HG03565 (cell line): ENCODE data around the gene SLAIN2.

Source experiments
- ATAC-seq: cut with Tn5 transposase; IDR thresholded peaks from one replicate; pipeline ENCODE4 v1.9.1; 2021; ENCODE audit warnings: mild to moderate bottlenecking, moderate library complexity; ENCODE audit not compliant: unreplicated experiment

The SLAIN2 gene

DNA sequence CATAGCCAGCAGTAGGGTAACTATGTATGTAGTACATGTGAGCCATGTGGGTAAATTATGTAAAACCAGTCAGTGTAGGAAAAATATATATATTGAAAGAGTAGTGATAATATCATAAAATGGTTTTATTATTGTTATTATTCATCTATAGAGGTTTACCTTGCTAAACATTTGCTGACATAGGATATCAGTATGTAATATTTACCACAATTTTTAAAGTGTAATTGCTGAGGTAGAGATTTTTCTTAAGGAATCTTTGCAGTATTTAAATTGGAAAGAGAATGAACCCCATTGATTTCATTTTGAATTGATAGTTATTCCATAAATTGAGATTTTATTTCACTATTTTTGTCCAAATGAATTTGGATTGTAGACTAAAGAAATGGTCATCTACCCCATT lies 27.1 kb downstream of the SLAIN2 start:
- ATAC-seq: no peak

DNA sequence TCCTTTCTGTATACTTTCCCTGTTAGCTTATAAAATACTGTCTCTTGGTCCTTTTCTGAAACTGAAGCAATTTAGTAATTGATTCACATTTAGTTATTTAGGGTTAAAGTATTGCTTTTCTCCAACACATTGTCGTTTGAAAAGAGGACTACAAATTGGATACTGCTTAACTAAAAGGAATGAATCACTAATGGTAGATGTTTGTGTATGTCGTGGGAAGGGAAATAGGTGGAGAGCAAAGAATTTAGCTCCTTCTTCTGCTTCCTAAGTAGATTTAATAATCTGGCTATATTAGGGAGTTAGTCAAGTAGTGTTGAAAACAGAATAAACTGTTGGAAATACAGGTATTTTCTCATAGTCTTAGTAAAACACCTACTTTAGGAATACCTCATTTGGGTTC lies 27.9 kb downstream of the SLAIN2 start:
- ATAC-seq: no peak

DNA sequence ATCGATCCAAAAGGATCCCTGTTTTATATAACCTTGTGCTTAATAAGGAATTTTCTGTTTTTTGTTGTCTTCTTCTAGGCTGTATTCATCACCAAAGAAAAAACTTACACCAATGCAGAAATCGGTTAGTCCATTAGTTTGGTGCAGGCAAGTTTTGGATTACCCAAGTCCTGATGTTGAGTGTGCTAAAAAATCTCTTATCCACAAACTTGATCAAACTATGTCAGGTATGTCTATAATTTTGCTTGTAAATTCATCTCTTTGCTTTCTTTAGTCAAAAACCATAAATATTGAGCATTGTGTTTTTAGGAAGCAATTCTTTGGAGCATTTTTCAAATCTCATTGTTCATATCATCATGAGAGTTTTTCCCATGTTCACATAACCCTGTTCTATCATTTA lies 28.4 kb downstream of the SLAIN2 start:
- ATAC-seq: no peak

DNA sequence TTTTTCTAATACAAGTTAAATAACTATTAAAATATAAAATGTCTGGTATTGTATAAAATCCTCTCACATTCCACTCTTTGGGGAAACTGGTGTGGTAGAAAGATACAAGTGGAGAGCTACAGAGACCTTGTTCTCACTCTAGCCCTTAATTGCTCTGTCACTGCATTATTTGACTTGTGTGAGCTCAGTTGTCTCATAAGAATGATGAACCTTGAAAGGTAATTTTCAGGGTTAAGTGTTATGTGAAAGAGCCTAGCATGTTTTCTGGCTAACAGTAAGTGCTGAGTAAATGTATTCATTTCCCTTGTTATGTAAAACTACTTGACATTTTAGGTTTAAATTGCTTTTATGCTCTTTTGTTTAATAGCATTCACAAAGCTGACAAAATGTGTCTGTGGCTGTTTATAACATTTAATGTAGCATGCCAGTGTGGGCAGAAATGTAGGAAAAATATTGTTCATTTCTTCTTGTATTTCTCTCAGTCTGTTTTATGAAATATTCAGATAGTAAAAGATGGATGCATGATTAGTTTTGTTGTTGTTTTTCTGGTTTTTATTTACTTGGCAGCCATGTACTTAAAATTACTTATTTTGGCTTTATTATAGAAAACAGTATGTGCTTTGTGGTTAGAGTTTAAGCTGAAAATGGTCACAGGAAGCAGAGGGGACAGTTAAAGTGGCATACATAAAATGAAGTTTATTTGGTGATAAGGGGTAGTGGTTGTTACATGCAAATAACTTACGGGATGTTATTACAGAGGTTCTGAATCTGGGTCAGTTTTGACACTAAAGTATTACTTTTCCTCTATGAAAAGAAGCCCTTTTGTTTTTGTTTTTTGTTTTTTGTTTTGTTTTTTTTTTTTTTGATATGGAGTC lies 29.2 kb downstream of the SLAIN2 start:
- no peak for ATAC-seq

DNA sequence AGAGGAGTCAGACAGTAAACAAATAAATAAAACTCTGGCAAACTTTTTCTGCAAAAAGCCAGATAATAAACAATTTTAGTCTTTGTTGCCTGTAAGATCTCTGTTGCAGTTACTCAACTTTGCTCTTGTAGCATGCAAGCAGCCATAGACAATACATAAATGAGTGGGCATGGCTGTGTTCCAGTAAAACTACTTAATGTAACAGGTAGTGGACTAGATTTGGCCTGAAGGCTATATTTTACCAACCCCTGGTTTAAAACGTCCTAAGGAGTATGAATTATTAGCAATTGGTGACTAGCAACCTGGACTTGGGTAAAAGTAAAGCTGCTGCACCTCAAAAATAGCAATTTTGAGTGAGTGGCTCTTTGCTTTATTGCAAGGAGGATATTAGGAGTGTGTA lies 30.9 kb downstream of the SLAIN2 start:
- no peak for ATAC-seq

DNA sequence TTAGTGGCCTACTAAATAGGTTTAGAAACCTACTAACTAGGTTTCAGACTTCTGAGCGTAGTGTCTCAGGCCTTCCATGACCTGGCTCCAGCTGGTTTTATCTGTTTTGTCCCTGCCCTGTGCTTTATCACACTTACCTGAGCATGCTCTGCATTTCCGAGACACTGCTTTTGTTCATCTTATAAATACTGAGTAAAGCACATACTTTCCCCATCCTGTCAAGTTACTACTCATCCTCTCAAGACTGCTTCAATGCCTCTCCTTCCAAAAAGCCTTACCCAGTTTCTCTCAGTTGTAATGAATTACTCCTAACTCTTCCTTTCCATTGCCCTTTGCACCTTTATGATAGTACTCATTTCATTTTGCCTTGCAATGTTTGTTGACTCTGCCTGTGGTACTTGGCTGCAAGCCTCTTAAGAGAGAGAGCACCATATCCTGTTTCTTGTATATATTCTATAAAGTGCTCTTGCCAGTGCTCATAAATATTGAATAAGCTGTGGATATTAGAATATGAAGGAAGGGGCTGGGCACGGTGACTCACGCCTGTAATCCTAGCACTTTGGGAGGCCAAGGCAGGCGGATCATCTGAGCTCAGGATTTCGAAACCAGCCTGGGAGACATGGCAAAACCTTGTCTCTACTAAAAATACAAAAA lies 34.4 kb downstream of the SLAIN2 start:
- ATAC-seq: no peak

DNA sequence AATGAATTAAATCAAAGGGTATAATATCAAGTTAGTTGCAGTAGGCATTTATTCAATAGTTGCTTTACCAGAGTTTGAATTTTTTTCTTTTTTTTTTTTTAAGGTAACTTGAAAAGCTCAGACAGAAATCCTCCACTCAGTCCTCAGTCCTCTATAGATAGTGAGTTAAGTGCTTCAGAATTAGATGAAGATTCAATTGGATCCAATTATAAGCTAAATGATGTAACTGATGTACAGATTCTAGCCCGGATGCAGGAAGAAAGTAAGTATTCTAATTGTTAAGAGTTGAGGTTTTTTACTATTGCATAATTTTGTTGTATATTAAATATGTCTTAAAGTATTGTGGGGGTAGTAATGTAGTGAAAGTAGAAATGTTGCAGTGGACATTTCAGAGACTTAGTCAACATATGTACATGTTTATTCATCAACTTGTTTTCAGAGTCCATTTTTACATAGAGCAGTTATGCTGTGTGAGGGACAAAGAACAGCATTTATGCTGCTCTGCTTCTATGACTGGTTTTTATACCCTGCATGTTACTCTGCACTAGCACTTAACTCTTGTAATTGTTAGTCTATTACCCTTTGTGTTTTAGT lies 38.4 kb downstream of the SLAIN2 start:
- ATAC-seq: no peak

DNA sequence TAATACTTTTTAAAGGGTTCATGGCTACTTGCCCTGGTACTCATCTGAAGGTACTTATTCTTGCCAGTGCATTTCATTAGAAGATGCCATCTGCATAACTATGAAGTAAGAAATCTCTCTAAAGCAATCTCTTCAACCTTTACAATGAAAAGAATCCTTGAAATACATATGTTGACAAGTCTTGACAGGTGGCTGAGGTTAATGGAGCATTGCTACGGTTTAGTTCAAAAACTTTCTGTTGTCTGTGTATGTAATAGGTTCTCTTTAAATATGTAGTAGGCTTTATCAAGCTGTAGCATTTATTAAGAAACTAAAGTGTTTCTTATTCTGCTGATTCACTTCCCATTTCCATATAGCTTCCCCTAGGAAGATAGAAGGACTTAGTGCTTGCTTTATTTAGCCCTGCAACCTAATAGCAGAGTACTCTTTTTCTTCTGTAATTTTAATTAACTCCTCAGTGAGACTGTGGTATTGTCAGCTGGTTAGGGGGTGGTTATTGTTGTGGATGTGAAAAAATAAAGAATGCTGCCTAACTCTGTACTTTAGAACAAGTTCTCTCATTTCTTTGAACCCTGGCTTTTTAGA lies 39.3 kb downstream of the SLAIN2 start:
- no peak for ATAC-seq

DNA sequence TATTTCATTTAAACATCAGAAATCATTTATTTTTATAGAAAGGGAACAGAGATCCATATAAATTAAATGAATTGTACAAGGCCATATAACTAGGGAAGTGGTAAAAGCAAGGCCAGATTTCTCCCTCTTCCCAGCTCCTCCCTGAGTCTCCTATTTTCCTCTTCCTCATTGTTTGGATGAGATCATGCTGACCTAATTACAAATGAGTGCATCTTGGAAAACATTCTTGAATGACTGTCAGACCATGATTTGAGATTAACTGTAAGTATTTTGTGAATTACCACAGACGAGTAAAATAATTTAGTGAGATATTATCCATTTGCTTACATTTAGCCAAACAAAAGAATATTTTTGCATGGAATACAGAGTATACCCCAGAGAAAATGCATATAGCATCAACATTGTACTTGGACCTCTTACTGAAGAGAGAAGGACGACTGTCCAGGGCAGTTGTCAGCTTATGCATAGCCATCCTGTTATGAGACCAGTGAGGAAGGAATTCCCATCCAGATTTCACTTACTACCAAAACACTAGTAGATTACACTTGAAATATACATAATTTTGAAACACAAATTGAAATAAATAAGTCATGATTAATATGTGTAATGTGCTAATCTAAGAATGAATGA lies 47.3 kb downstream of the SLAIN2 start:
- no peak for ATAC-seq

DNA sequence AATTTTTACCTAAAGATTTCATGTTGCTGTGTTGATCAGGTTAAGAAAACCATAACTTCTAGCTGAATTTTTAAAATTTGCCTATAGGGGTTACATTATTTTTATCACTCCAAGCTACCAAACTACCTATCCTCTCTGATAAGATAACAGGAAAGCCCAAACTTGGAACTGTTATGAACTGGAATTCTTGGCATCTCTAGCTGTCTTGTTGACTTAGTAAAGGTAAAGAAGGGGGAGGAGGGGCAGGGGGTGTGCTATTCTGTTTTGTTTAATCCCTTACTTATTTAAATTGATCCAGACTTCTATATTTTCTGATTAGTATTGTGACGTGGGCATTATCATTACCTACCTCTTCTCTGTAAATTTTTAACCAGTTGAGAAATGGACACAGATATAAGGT lies 54.7 kb downstream of the SLAIN2 start:
- ATAC-seq: no peak

DNA sequence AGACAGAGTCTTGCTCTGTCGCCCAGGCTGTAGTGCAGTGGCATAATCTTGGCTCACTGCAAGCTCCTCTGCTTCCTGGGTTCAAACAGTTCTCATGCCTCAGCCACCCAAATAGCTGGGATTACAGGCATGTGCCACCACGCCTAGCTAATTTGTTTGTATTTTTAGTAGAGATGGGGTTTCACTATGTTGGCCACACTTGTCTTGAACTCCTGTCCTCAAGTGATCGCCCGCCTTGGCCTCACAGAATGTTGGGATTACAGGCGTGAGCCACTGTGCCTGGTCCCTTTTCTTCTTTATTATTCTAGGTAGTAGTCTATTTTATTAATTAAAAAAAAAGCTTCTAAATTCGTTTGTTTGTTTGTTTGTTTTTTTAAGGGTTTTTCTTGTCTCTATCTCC lies 59.1 kb downstream of the SLAIN2 start:
- ATAC-seq: no peak

DNA sequence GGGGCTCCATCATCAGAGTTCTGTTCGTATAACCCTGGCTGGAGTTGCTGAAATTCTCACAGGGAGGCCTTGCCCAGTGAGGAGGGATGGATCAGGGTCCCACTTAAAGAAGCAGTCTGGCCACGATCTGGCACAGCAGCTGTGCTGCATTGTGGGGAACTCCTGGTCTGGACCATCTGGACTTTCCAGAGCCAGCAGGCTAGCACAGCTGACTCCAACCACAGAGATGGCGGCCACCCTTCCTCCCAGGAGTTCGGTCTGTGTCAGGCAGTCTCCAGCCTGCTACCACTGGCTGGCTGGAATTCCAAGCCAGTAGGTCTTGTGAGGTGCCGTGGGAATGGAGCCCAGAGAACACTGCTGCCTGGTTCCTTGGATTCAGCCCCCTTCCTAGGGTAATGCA lies 62.0 kb downstream of the SLAIN2 start:
- ATAC-seq: no peak

DNA sequence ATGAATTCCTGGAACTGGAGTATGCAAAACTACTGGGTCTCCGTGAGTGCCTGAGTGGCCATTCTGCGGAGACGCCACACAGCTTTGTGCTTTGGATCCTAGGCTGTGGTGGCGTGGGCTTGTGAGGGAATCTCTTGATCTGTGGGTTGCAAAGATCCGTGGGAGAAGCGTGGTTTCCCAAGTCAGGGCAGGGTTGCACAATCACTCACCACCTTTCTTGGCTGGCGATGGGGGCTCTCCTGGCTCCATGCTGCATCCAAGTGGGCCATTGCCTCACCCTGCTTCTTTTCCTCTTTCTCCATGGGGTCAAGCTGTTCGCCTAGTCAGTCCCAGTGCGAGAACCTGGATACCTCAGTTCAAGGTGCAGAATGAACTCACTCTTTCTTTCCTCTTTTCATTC lies 62.5 kb downstream of the SLAIN2 start:
- ATAC-seq: no peak

DNA sequence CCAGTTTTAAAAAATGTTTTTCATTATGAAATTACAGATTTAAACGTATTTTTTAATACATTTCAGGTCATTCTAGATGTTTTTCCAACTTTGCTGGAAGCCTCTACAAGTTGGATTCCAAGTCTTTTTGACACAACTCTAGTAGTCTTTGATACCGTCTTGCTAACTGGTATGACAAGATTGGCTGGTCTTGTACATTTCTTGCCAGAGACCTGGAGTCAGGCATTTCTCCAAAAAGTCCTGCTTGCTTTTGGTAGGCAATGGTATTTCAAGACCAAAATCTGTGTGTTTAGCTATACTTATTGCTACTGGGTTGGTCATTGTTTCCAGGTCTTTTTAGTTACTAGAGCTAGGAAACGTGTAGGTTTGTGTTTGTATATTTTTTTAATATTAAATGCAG lies 64.6 kb downstream of the SLAIN2 start:
- ATAC-seq: no peak

DNA sequence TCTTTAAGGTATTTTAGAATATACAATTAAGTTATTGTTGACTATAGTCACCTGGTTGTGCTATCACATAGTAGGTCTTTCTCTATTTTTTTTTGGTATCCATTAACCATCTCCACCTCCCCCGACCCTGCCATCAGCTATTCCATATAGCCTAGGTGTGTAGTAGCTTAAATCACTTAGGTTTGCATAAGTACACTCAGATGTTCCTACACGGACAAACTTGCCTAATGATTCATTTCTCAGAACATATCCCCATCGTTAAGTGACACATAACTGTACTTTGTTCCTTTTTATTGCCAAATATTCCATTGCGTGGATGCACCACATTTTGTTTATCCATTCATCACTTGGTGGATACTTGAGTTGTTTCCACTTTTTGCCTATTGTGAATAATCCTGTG lies 67.9 kb downstream of the SLAIN2 start:
- no peak for ATAC-seq

DNA sequence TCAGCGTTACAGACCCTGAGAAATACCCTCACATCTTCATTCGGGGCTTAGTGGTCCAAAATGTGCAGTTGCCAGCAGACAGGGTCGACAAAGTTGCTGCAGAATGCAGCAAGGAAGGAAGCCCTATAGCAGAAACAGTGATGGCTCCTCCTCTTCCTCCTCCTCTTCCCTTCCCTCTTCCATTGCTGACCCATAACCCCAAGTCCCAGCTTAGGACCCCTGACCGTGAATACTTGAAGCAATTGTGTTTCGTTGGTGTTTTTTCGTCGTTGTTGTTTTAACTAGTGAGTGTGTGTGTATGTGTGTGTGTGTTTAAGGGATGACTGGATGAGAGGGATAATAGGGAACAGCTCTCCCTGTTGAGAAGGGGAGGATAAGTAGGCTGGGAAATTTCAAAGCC lies 69.5 kb downstream of the SLAIN2 start:
- ATAC-seq: no peak

DNA sequence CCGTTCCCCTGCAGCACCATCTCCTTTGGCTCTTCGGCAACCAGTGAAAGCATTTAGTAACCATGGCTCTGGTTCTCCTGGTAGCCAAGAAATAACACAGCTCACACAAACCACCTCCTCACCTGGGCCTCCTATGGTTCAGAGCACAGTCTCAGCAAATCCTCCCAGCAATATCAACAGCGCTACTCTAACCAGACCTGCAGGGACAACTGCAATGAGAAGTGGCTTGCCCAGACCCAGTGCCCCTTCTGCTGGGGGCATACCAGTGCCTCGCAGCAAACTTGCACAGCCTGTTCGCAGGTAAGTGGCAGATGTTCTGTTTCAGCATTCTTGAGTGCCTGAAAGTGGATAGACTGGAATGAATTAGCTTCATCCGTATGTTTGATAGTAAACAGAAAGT lies 78.8 kb downstream of the SLAIN2 start:
- ATAC-seq: no peak

DNA sequence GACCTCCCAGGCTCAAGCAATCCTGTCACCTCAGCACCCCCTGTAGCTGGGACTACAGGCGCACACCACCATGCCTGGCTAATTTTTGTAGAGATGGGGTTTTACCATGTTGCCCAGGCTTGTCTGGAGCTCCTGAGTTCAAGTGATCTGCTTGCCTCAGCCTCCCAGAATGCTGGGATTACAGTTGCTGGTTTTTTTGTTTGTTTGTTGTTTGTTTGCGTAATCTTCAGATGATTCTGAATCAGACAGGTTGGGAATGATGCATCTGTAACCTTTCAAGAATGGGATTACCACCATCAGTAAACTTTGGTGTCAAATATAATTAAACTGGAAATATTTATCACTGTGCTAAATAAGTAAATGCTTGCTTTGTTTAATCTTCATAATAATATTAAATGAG lies 79.8 kb downstream of the SLAIN2 start:
- ATAC-seq: no peak

DNA sequence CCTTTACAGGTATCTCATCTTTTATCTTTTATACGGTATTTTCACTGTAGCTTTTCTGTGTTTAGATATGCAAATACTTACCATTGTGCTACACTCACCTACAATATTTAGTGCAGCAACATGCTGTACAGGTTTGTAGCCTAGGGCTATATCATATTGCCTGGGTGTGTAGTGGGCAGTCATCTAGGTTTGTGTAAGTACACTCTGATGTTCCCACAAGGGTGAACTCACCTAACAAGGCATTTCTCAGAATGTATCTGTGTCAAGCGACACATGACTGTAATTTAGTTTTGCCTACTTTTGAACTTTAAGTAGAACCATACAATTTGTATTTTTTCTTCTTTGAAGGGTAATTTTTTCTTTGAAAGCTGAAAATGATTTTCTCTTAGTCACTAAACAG lies 87.6 kb downstream of the SLAIN2 start:
- no peak for ATAC-seq

DNA sequence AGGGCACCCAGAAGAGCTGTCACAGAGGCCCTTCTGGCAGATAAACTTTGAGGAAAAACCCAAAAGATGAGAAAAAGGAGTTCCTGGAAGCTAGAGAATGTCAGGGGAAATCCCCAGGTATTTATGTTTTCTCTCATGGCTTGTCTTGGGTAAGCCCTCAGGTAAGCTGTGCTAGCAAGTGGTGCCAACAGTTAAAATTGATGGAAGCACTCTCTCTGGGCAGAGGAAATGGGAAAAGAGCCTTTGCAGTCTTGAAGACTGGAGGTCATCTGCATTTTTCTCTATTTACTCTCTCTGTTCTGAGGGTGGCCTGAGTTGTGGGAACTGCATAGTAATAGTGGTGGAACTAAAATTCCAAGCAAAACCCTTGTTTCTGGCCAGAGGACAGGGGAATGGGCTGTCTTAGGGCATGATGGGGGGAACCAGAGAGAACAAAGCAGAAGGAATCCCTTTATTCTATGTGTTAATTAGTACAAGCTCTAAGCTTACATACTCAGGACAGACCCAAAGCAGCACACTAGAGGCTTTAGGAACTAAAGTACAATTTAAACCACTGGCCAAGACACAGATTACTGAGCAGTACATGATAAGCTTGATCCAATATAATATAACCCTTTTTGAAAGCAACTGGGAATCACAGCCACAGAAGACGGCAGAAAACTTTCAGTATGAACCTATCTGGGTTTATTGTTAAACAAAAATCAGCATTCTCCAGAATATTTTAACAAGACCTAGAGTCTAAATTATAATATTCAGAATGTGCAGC lies 88.6 kb downstream of the SLAIN2 start:
- ATAC-seq: no peak

DNA sequence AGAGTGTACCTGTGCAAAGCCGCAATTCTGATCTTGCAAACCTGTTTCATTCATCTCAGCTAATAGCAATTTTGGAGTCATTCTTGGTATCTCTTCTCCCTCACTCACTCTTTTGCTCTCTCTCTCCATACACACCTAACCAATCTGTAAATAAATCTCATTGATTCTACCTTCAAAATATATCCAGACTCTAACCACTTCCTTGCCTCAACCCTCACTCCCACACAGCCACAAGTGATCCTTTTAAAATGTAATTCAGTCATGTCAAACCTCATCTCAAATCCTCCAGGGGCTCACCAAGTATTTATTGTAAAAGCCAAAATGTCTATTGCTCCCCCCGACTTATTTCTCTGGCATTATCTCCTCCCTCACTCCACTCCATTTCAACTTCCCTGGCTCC lies 90.1 kb downstream of the SLAIN2 start:
- ATAC-seq: no peak
